Endothelial cell of umbilical vein (primary cell): ENCODE data around the gene NSG2. TPM values are rescaled to one million over a fixed set of nuclear protein-coding genes. Genes with fewer than 3 reads are reported as not detected.

ENCODE experiments used
- BruUV-seq: library from RNA; stranded (reverse); fragments of 400-500 nt; replicated peaks from 2 replicates; lab custom pipeline; 2021; lab: Mats Ljungman, UMichigan
- CTCF ChIA-PET: fragments of 300-600, 350-600 bp; sonication (Branson Sonifier 250); formaldehyde crosslinking; loops from one replicate; lab custom pipeline; 2021; ENCODE audit warnings: antibody characterized with exemption, inconsistent platforms; lab: Charles Lee
- POLR2A ChIA-PET: fragments of 300-600, 350-600 bp; sonication (Branson Sonifier 250); formaldehyde crosslinking; loops from one replicate; lab custom pipeline; 2021; ENCODE audit warnings: antibody characterized with exemption, inconsistent platforms; lab: Charles Lee
- DNase-seq: peaks from one replicate; pipeline ENCODE4 v3.0.0-alpha.2; 2011; ENCODE audit warnings: low read depth, low spot score
- FAIRE-seq: peaks from 2 replicates; lab custom pipeline; 2011; peaks lifted over from hg19 to GRCh38; lab: Jason Lieb, UNC
- H2AFZ ChIP-seq: 2 replicates; pipeline ENCODE4 v1.6.0; 2012; ENCODE audit warnings: low read depth, low read length, control low read depth, inconsistent platforms
- H3K27ac ChIP-seq: 2 replicates; pipeline ENCODE4 v1.5.1; 2011; ENCODE audit warnings: low read depth, mild to moderate bottlenecking, control low read depth, low read length, moderate library complexity; ENCODE audit not compliant: insufficient read depth
- H3K27me3 ChIP-seq, 2 experiments: 2 replicates each; pipeline versions ENCODE4 v1.6.0 to v1.6.1; 2011; ENCODE audit warnings: low read length in 2 of 2, mixed read lengths in 1 of 2; ENCODE audit not compliant: control insufficient read depth in 2 of 2, insufficient read depth in 2 of 2
- H3K36me3 ChIP-seq, 2 experiments: 2 replicates in 1 of 2; 3 replicates in 1 of 2; pipeline ENCODE4 v1.5.1; 2011; ENCODE audit warnings: low read length in 2 of 2, mild to moderate bottlenecking in 1 of 2, moderate library complexity in 1 of 2; ENCODE audit not compliant: control insufficient read depth in 2 of 2, insufficient read depth in 2 of 2; ENCODE audit errors: extremely low read depth in 1 of 2
- H3K4me1 ChIP-seq: 3 replicates; pipeline ENCODE4 v1.5.1; 2011; ENCODE audit warnings: mild to moderate bottlenecking, low read length; ENCODE audit not compliant: control insufficient read depth, insufficient read depth; ENCODE audit errors: extremely low read depth
- H3K4me2 ChIP-seq: 2 replicates; pipeline ENCODE4 v1.6.1; 2011; ENCODE audit warnings: low read length, control low read depth, mixed read lengths; ENCODE audit not compliant: insufficient read depth
- H3K4me3 ChIP-seq, 3 experiments: fragments of 200-600 bp in 1 of 3; sonication (generic), shearing (Covaris generic) in 1 of 3; replicated peaks in 1 of 3; 2 replicates each; pipeline ENCODE4 v1.5.1; 2011 to 2016; ENCODE audit warnings: control low read depth in 3 of 3, low read length in 3 of 3, mild to moderate bottlenecking in 2 of 3, inconsistent platforms in 1 of 3, low read depth in 1 of 3, moderate library complexity in 1 of 3; ENCODE audit not compliant: insufficient read depth in 1 of 3
- H3K79me2 ChIP-seq: 2 replicates; pipeline ENCODE4 v1.6.0; 2012; ENCODE audit warnings: low read length, inconsistent platforms; ENCODE audit not compliant: control insufficient read depth, insufficient read depth
- H3K9ac ChIP-seq: replicated peaks from 2 replicates; pipeline ENCODE3; 2011; ENCODE audit warnings: low read length, control low read depth; ENCODE audit not compliant: insufficient read depth; ENCODE audit errors: extremely low read depth
- H3K9me1 ChIP-seq: replicated peaks from 3 replicates; pipeline ENCODE4 v1.6.0; 2011; ENCODE audit warnings: mild to moderate bottlenecking, low read length; ENCODE audit not compliant: control insufficient read depth, insufficient read depth; ENCODE audit errors: extremely low read depth
- H3K9me3 ChIP-seq: replicated peaks from 2 replicates; pipeline ENCODE4 v1.5.1; 2012; ENCODE audit warnings: low read length, inconsistent platforms; ENCODE audit not compliant: control insufficient read depth, insufficient read depth
- H4K20me1 ChIP-seq: replicated peaks from 2 replicates; pipeline ENCODE3; 2011; ENCODE audit warnings: mild to moderate bottlenecking, low read length; ENCODE audit not compliant: control insufficient read depth, insufficient read depth; ENCODE audit errors: extremely low read depth
- CTCF ChIP-seq, 2 donors: IDR thresholded peaks; 1 replicate in 1 of 2; 2 replicates in 1 of 2; pipeline ENCODE4 v1.5.1; 2011; ENCODE audit warnings: low read length in 2 of 2, mild to moderate bottlenecking in 2 of 2, moderate library complexity in 2 of 2, control low read depth in 1 of 2, inconsistent platforms in 1 of 2, low read depth in 1 of 2; ENCODE audit not compliant: insufficient read depth in 1 of 2; ENCODE audit errors: extremely low read depth in 1 of 2
- EZH2 ChIP-seq: IDR thresholded peaks from 2 replicates; pipeline ENCODE4 v1.6.1; 2012; ENCODE audit warnings: borderline replicate concordance, low read depth, mild to moderate bottlenecking, moderate library complexity, low read length, inconsistent platforms; ENCODE audit not compliant: severe bottlenecking
- FOS ChIP-seq: IDR thresholded peaks from 2 replicates; pipeline ENCODE4 v1.6.1; 2011; ENCODE audit warnings: mild to moderate bottlenecking, low read length, moderate library complexity, borderline replicate concordance; ENCODE audit not compliant: insufficient read depth
- GATA2 ChIP-seq: IDR thresholded peaks from 2 replicates; pipeline ENCODE4 v1.7.0; 2011; ENCODE audit warnings: low read depth, mild to moderate bottlenecking, moderate library complexity, mixed read lengths, low read length; ENCODE audit not compliant: insufficient read length, insufficient read depth
- JUN ChIP-seq: IDR thresholded peaks from 2 replicates; pipeline ENCODE4 v1.6.1; 2011; ENCODE audit warnings: borderline replicate concordance, low read depth; ENCODE audit not compliant: insufficient read length, insufficient read depth
- MYC ChIP-seq: IDR thresholded peaks from one replicate; pipeline ENCODE4 v1.6.1; 2011; ENCODE audit warnings: mild to moderate bottlenecking, low read depth, low read length
- POLR2A ChIP-seq: IDR thresholded peaks from 2 replicates; pipeline ENCODE4 v1.6.1; 2012; ENCODE audit warnings: low read depth, mild to moderate bottlenecking, control low read depth, low read length
- POLR2AphosphoS5 ChIP-seq: IDR thresholded peaks from 2 replicates; pipeline ENCODE4 v1.6.1; 2012; ENCODE audit warnings: low read depth, mild to moderate bottlenecking, control low read depth, low read length, moderate library complexity; ENCODE audit not compliant: insufficient read depth
- dilution Hi-C: fragments of 300-500 bp; cut with MboI; formaldehyde crosslinking; loops from one replicate; pipeline ENCODE4 v1.15.0; 2019; ENCODE audit warnings: low sequenced_read_pairs; ENCODE audit not compliant: extremely low pct_ligation_motif_present
- intact Hi-C: fragments of 100-400 bp; cut with micrococcal nuclease; formaldehyde crosslinking; loops from one replicate; pipeline ENCODE4 v1.10.0; 2022
- polyA plus RNA-seq, 4 experiments: library from polyadenylated mRNA; depleted of rRNA in 3 of 4; stranded (reverse) in 3 of 4; unstranded in 1 of 4; fragments of >200 nt; gene quantifications; 2 replicates each; pipeline versions ENCODE4 v1.2.1 to v1.2.3, GENCODE V29; 2011 to 2012; ENCODE audit warnings: missing spikeins in 1 of 4
- total RNA-seq: library from RNA; stranded (reverse); gene quantifications from 2 replicates; pipeline ENCODE4 v1.2.3, GENCODE V29; 2021
- TF ChIP-seq, protein P1 (sequence below): IDR thresholded peaks from 2 replicates; pipeline ENCODE4 v1.6.1; 2011; ENCODE audit not compliant: insufficient read depth, insufficient read length

NSG2 gene
- total and polyA plus RNA-seq, 2 donors (not counting 3 experiments of a cell fraction or from before 2014, with no cell fraction given) = not detected

DNA sequence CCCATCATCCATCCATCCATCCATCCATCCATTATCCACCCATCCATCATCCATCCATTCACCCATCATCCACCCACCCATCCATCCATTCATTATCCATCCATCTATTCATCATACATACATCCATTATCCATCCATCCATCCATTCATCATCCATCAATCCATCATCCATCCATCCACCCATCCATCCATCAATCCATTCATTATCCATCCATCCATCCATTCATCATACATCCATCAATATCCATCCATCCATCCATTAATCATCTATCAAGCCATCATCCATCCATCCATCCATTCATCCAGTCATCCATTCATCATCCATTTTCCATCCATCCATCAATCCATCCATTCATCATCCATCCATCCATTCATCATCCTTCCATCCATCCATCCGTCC lies 89.0 kb downstream of the NSG2 start:
- H3K27me3 ChIP-seq = no peaks in the 10 kb centered on the region
- FAIRE-seq = no peak
- H3K4me1 ChIP-seq = no peaks in the 10 kb centered on the region
- no peaks in the 10 kb centered on the region for H3K36me3 ChIP-seq
- intact Hi-C loops = no loop called here
- no peak overlapping the region for H2AFZ ChIP-seq
- no peak overlapping the region for H3K9ac ChIP-seq
- no peak overlapping the region for H3K4me2 ChIP-seq
- H3K4me3 ChIP-seq = no peak overlapping the region
- TF ChIP-seq, protein P1, sequence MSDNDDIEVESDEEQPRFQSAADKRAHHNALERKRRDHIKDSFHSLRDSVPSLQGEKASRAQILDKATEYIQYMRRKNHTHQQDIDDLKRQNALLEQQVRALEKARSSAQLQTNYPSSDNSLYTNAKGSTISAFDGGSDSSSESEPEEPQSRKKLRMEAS = no peak
- TF ChIP-seq CTCF (IDR thresholded peaks at IDR 0.05; ENCODE audit: extremely low read depth in 1 of 2, insufficient read depth in 1 of 2, low read depth in 1 of 2, low read length in 2 of 2) (no peak), GATA2 (no peak), POLR2A (no peak), JUN (no peak), POLR2AphosphoS5 (no peak), MYC (no peak), FOS (no peak), EZH2 (no peak)
- peaks cover 2% of the 10 kb centered on the region for H3K9me3 ChIP-seq
- no peak for DNase-seq
- H3K27ac ChIP-seq = no peak overlapping the region
- CTCF ChIA-PET = no interaction called here
- POLR2A ChIA-PET = no interaction called here
- H4K20me1 ChIP-seq = no peaks in the 10 kb centered on the region
- BruUV-seq = no TSS peak
- no peaks in the 10 kb centered on the region for H3K9me1 ChIP-seq
- no peaks in the 10 kb centered on the region for H3K79me2 ChIP-seq
- dilution Hi-C loops = no loop called here
